ENCODE data around the gene CABLES1.

The CABLES1 gene

GRCh38 chr18:23209796-23210195 is 74.5 kb downstream of the CABLES1 start:
- Mint-ChIP-seq H3K36me3 (ENCODE audit: low read depth) (peaks cover 30% of the 10 kb centered on the region), H3K4me3 (no peak overlapping the region), H3K9me3 (peaks cover 8% of the 10 kb centered on the region), H3K4me1 (ENCODE audit: low read depth) (peaks cover 4% of the 10 kb centered on the region), H3K27ac (no peak overlapping the region), H3K27me3 (ENCODE audit: low read depth) (no peaks in the 10 kb centered on the region)
- DNase-seq (ENCODE audit: low spot score) = no peak

GRCh38 chr18:23210526-23210925 is 75.2 kb downstream of the CABLES1 start:
- Mint-ChIP-seq H3K4me3 (no peak overlapping the region), H3K27me3 (ENCODE audit: low read depth) (no peaks in the 10 kb centered on the region), H3K4me1 (ENCODE audit: low read depth) (peaks cover 4% of the 10 kb centered on the region), H3K27ac (no peak overlapping the region), H3K9me3 (peaks cover 7% of the 10 kb centered on the region), H3K36me3 (ENCODE audit: low read depth) (peaks cover 35% of the 10 kb centered on the region)
- DNase-seq (ENCODE audit: low spot score) = no peak

GRCh38 chr18:23211146-23211545 is 75.9 kb downstream of the CABLES1 start:
- H3K4me1 Mint-ChIP-seq (ENCODE audit: low read depth) = peaks cover 4% of the 10 kb centered on the region

GRCh38 chr18:23212161-23212560 is 76.9 kb downstream of the CABLES1 start:
- peaks cover 25% of the 10 kb centered on the region for H3K36me3 Mint-ChIP-seq (ENCODE audit: low read depth)
- H3K27ac Mint-ChIP-seq = no peak overlapping the region

More at GRCh38 chr18:23211146-23211545, 75.9 kb downstream of the CABLES1 start:
- Mint-ChIP-seq H3K4me3 (no peak overlapping the region), H3K27ac (no peak overlapping the region), H3K27me3 (ENCODE audit: low read depth) (no peaks in the 10 kb centered on the region), H3K36me3 (ENCODE audit: low read depth) (peaks cover 32% of the 10 kb centered on the region), H3K9me3 (peaks cover 7% of the 10 kb centered on the region)
- no peak for DNase-seq (ENCODE audit: low spot score)

GRCh38 chr18:23213200-23213599 is 77.9 kb downstream of the CABLES1 start:
- H3K4me3 Mint-ChIP-seq = no peak overlapping the region
- DNase-seq (ENCODE audit: low spot score) = no peak
- peaks cover 3% of the 10 kb centered on the region for H3K9me3 Mint-ChIP-seq
- H3K36me3 Mint-ChIP-seq (ENCODE audit: low read depth) = peaks cover 18% of the 10 kb centered on the region
- H3K4me1 Mint-ChIP-seq (ENCODE audit: low read depth) = peaks cover 2% of the 10 kb centered on the region
- no peaks in the 10 kb centered on the region for H3K27me3 Mint-ChIP-seq (ENCODE audit: low read depth)
- no peak overlapping the region for H3K27ac Mint-ChIP-seq

More at GRCh38 chr18:23212161-23212560, 76.9 kb downstream of the CABLES1 start:
- peaks cover 7% of the 10 kb centered on the region for H3K9me3 Mint-ChIP-seq
- no peaks in the 10 kb centered on the region for H3K27me3 Mint-ChIP-seq (ENCODE audit: low read depth)
- peaks cover 2% of the 10 kb centered on the region for H3K4me1 Mint-ChIP-seq (ENCODE audit: low read depth)
- no peak overlapping the region for H3K4me3 Mint-ChIP-seq
- no peak for DNase-seq (ENCODE audit: low spot score)

- Mint-ChIP-seq H3K9me3 (no peaks in the 10 kb centered on the region), H3K36me3 (ENCODE audit: low read depth) (peaks cover 10% of the 10 kb centered on the region), H3K4me1 (ENCODE audit: low read depth) (peaks cover 2% of the 10 kb centered on the region), H3K27me3 (ENCODE audit: low read depth) (no peaks in the 10 kb centered on the region), H3K4me3 (no peak overlapping the region), H3K27ac (no peak overlapping the region)
- no peak for DNase-seq (ENCODE audit: low spot score)
These were observed 82.5 kb downstream of the CABLES1 start for GRCh38 chr18:23217781-23218180.

- DNase-seq (ENCODE audit: low spot score) = no peak
- Mint-ChIP-seq H3K27me3 (ENCODE audit: low read depth) (no peaks in the 10 kb centered on the region), H3K4me3 (no peak overlapping the region), H3K36me3 (ENCODE audit: low read depth) (peaks cover 4% of the 10 kb centered on the region), H3K9me3 (no peaks in the 10 kb centered on the region), H3K4me1 (ENCODE audit: low read depth) (peaks cover 2% of the 10 kb centered on the region), H3K27ac (no peak overlapping the region)
These were observed 85.1 kb downstream of the CABLES1 start for GRCh38 chr18:23220355-23220754.

- Mint-ChIP-seq H3K4me1 (ENCODE audit: low read depth) (peaks cover 26% of the 10 kb centered on the region), H3K9me3 (no peaks in the 10 kb centered on the region), H3K36me3 (ENCODE audit: low read depth) (peaks cover 14% of the 10 kb centered on the region), H3K27ac (no peak overlapping the region), H3K4me3 (no peak overlapping the region), H3K27me3 (ENCODE audit: low read depth) (no peaks in the 10 kb centered on the region)
- DNase-seq (ENCODE audit: low spot score) = no peak
These were observed 88.4 kb downstream of the CABLES1 start for GRCh38 chr18:23223641-23224040.

GRCh38 chr18:23225503-23225902 is 90.2 kb downstream of the CABLES1 start:
- H3K27me3 Mint-ChIP-seq (ENCODE audit: low read depth) = no peaks in the 10 kb centered on the region
- no peak overlapping the region for H3K4me3 Mint-ChIP-seq
- H3K4me1 Mint-ChIP-seq (ENCODE audit: low read depth) = peaks cover 40% of the 10 kb centered on the region
- peak overlapping the region; percentile 6 for H3K27ac Mint-ChIP-seq
- DNase-seq (ENCODE audit: low spot score) = no peak
- H3K9me3 Mint-ChIP-seq = no peaks in the 10 kb centered on the region
- H3K36me3 Mint-ChIP-seq (ENCODE audit: low read depth) = peaks cover 20% of the 10 kb centered on the region

- H3K27me3 Mint-ChIP-seq (ENCODE audit: low read depth) = no peaks in the 10 kb centered on the region
- no peak overlapping the region for H3K4me3 Mint-ChIP-seq
- peaks cover 25% of the 10 kb centered on the region for H3K36me3 Mint-ChIP-seq (ENCODE audit: low read depth)
- peaks cover 46% of the 10 kb centered on the region for H3K4me1 Mint-ChIP-seq (ENCODE audit: low read depth)
- H3K9me3 Mint-ChIP-seq = peaks cover 4% of the 10 kb centered on the region
- DNase-seq (ENCODE audit: low spot score) = no peak
- no peak overlapping the region for H3K27ac Mint-ChIP-seq
These were observed 91.1 kb downstream of the CABLES1 start for GRCh38 chr18:23226391-23226790.

- Mint-ChIP-seq H3K4me1 (ENCODE audit: low read depth) (peaks cover 53% of the 10 kb centered on the region), H3K9me3 (peaks cover 9% of the 10 kb centered on the region), H3K36me3 (ENCODE audit: low read depth) (peaks cover 31% of the 10 kb centered on the region), H3K27me3 (ENCODE audit: low read depth) (no peaks in the 10 kb centered on the region), H3K27ac (peak overlapping the region; percentile 62), H3K4me3 (no peak overlapping the region)
- DNase-seq (ENCODE audit: low spot score) = no peak
These were observed 91.8 kb downstream of the CABLES1 start for GRCh38 chr18:23226930-23227725.

- no peak overlapping the region for H3K4me3 Mint-ChIP-seq
- DNase-seq (ENCODE audit: low spot score) = no peak
- peak overlapping the region; percentile 97 for H3K27ac Mint-ChIP-seq
- H3K9me3 Mint-ChIP-seq = peaks cover 13% of the 10 kb centered on the region
- peaks cover 35% of the 10 kb centered on the region for H3K36me3 Mint-ChIP-seq (ENCODE audit: low read depth)
- no peaks in the 10 kb centered on the region for H3K27me3 Mint-ChIP-seq (ENCODE audit: low read depth)
- peaks cover 57% of the 10 kb centered on the region for H3K4me1 Mint-ChIP-seq (ENCODE audit: low read depth)
These were observed 92.4 kb downstream of the CABLES1 start for GRCh38 chr18:23227726-23228070.

GRCh38 chr18:23228102-23229061 is 93.1 kb downstream of the CABLES1 start:
- Mint-ChIP-seq H3K4me3 (peak overlapping the region; percentile 74), H3K4me1 (ENCODE audit: low read depth) (peaks cover 63% of the 10 kb centered on the region), H3K27me3 (ENCODE audit: low read depth) (no peaks in the 10 kb centered on the region), H3K9me3 (peaks cover 13% of the 10 kb centered on the region), H3K27ac (peak overlapping the region; percentile 97), H3K36me3 (ENCODE audit: low read depth) (peaks cover 39% of the 10 kb centered on the region)
- peak; percentile 39 for DNase-seq (ENCODE audit: low spot score)

- Mint-ChIP-seq H3K27me3 (ENCODE audit: low read depth) (no peaks in the 10 kb centered on the region), H3K36me3 (ENCODE audit: low read depth) (peaks cover 44% of the 10 kb centered on the region), H3K4me1 (ENCODE audit: low read depth) (peaks cover 66% of the 10 kb centered on the region), H3K4me3 (peak overlapping the region; percentile 32), H3K27ac (peak overlapping the region; percentile 84), H3K9me3 (peaks cover 13% of the 10 kb centered on the region)
- DNase-seq (ENCODE audit: low spot score) = no peak
These were observed 94.2 kb downstream of the CABLES1 start for GRCh38 chr18:23229472-23229871.
